GM10266 (cell line): ENCODE measurements around the gene KRTAP4-16.
"Not testable (repeated sequence)": the region's sequence is repeated elsewhere in the genome, so short reads cannot be mapped to it uniquely, and the experiment has no call there.

Experiments used
- DNase-seq: peaks from one replicate; pipeline ENCODE4 v3.0.0; 2012; ENCODE audit errors: extremely low spot score
- TF ChIP-seq, protein P1 (sequence below): IDR thresholded peaks from 2 replicates; pipeline ENCODE4 v1.5.1; 2012; ENCODE audit warnings: mild to moderate bottlenecking, low read depth; ENCODE audit not compliant: control insufficient read depth, insufficient read depth; ENCODE audit errors: missing control alignments

KRTAP4-16 gene

DNA sequence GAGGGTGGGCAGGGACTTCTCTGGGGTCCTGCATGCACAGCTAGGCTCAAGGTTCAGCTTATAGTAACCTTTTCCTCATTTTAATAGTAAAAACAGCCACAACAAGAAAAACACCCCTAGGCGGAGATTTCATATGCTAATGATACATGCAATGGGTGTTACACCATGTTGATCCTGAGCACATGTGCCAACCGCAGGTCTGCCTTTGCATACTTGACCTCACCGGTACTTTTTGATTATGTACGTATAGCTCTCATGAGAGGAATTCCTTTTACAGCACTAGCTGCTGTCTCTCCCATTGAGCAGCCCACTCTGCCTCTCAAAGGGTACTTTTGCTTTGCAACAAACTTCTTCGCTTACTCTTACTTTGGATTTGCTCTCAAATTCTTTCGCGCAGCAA is 6.0 kb downstream of the KRTAP4-16 start:
- no peak for DNase-seq
- TF ChIP-seq, protein P1, sequence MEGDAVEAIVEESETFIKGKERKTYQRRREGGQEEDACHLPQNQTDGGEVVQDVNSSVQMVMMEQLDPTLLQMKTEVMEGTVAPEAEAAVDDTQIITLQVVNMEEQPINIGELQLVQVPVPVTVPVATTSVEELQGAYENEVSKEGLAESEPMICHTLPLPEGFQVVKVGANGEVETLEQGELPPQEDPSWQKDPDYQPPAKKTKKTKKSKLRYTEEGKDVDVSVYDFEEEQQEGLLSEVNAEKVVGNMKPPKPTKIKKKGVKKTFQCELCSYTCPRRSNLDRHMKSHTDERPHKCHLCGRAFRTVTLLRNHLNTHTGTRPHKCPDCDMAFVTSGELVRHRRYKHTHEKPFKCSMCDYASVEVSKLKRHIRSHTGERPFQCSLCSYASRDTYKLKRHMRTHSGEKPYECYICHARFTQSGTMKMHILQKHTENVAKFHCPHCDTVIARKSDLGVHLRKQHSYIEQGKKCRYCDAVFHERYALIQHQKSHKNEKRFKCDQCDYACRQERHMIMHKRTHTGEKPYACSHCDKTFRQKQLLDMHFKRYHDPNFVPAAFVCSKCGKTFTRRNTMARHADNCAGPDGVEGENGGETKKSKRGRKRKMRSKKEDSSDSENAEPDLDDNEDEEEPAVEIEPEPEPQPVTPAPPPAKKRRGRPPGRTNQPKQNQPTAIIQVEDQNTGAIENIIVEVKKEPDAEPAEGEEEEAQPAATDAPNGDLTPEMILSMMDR: no peak

DNA sequence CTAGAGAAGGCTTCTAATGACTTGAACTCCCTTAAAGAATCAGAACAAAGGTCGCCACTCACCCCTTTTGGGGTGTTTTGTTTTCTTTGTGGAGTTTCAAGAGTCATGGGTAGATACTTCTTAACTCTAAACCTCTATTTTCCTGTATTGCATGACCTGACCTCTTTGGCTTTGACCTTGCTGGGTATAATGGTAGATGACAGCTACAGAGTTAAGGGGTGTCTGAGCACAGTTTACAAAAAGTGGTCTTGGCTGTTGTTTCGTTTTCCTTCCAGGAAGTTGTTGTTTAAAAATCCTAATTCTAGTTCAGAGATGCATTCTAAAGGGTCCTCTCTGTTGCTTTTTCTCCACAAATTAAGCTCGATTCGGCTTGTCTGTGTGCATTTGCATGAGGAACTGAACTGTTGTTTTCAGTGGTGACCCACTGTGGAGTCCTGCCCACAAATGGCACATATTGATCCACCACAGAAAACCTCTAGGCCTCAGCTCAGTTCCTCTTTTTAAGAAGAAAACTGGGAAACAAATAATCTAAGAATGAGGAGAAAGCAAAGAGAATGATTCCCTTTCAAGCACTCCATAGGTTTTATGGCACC is 13.2 kb downstream of the KRTAP4-16 start:
- DNase-seq: not testable (repeated sequence)

DNA sequence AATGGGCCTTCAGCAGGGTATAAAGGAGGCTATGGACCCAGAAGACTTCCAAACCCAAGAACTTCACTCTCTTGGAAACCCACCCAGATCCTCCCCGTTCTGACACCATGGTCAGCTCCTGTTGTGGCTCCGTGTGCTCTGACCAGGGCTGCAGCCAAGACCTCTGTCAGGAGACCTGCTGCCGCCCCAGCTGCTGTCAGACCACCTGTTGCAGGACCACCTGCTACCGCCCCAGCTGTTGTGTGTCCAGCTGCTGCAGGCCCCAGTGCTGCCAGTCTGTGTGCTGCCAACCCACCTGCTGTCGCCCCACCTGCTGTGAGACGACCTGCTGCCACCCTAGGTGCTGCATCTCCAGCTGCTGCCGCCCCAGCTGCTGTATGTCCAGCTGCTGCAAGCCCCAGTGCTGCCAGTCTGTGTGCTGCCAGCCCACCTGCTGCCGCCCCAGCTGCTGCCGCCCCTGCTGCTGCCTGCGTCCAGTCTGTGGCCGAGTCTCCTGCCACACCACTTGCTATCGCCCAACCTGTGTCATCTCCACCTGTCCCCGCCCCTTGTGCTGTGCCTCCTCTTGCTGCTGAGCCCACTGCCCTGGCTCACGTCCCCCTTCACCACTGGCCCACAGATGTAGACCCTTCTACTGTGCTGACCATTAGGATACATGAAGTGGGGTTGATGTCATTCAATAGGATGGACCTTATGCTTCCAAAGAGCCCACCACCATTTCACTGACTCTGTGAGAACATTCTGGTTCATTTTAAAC is 17.7 kb downstream of the KRTAP4-16 start, which contains the start of gene KRTAP4-7:
KRTAP4-7 (plus strand) TSS at position 51 of the 757 bp plus-strand sequence; CDS start at position 108, 57 bp downstream.
- DNase-seq: not testable (repeated sequence)

DNA sequence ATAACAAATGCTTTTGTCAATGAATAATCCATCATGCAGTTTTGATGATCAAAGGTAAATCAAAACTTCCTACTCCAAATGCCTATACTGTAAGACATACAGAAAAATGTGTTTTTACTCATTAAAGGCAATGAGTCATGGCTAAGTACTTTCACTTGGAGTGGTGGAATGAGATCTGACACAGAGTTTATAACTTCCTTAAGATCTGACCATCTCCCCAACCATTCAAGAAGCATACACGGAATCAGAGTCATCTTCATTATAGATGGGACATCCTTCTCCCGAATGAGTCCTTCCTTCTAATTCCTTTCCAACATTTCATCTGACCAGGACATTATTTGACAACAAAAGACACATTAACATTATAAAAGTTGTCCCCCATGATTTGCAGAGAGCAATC is 18.6 kb downstream of the KRTAP4-16 start:
- DNase-seq: not testable (repeated sequence)

DNA sequence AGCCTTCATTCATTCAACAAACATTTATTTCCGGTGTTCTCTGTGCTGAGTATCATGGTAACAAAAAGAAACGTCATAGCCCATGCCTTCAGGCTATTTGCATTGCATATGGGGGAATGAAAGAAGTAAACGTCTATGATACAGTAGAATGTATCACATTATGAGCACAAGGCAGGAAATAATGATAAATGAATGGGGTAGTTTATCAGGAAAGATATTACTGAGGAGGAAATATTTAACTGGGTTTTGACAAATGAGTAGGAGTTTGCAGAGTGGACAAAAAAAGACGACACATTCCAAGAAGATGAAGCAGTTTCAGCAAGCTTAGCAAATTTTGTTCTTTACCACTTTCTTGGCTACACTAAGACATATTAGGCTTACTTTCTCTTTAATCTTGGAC is 19.4 kb downstream of the KRTAP4-16 start:
- no peak for DNase-seq
- TF ChIP-seq, protein P1: no peak

DNA sequence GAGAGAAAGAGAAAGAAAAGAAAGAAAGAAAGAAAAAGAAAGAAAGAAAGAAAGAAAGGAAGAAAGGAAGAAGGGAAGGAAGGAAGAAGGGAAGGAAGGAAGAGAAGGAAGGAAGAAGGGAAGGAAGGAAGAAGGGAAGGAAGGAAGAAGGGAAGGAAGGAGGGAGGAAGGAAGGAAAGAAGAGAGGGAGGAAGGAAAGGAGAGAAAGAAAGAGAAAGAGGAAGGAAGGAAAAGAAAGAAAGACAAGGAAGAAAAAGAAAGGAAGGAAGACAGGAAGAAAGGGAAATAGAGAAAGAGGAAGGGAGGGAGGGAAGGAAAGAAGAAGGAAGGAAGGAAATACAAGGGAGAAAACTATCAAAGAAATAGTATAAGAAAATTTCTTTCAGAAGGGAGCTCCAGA is 25.2 kb downstream of the KRTAP4-16 start:
- no peak for DNase-seq
- TF ChIP-seq, protein P1: no peak

DNA sequence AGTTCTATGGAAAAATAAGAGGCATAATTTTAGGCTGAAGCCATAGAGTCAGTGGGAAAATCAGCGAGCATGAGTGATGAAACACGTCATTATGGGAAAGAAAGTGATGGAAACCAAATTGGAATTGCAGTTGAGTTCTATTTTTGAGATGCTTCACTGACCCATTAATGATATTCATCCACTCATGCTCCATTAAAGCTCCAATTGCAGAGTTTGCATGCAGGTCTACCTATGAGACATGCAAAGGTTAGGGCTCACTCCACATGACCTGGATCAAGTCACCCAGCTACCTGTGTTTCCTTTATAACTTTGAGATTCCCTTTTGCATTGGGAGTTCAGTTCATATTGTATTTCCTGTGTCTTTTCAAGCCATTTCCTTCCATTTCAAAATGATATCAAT is 28.3 kb downstream of the KRTAP4-16 start:
- TF ChIP-seq, protein P1: no peak

DNA sequence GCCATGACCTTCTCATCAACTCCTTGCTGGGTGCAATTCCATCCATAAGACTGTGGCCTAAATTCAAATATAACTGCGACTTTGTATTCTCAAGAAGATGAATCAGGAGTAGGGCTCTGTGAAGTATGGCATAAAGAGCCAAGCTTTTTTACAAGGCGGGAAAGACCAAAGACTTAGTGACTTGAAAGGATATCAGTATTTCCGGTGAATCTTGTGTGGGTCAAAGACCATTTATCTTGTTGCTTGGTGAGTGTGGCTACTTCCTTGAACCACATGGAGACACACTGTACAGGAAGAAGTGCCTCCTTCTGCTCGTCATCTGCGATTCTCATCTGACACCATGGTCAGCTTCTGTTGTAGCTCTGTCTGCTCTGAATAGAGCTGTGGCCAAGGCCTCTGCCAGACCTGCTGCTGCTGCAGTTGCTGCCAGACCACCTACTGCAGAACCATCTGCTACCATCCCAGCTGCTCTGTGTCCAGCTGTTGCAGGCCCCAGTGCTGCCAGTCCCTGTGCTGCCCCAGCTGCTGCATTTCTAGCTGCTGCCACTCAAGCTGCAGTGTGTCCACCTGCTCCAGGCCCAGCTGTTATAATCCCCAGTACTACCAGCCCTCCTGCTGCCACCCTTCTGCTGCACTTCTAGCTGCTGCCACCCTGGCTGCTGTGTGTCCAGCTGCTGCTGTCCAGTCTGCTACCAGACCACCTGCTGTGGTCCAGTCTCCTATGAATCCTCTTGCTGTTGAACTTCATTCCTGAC is 30.2 kb downstream of the KRTAP4-16 start:
- TF ChIP-seq, protein P1: no peak

More for the DNA sequence above, 28.3 kb downstream of the KRTAP4-16 start:
- DNase-seq: no peak

More for the DNA sequence above, 30.2 kb downstream of the KRTAP4-16 start:
- no peak for DNase-seq
